Thyroid gland (tissue), 4 donors: ENCODE measurements around the gene SALL1. TPM values are rescaled to one million over a fixed set of nuclear protein-coding genes. Genes with fewer than 3 reads are reported as not detected.

Experiments used
- DNase-seq, 2 donors: peaks; one replicate each; pipeline ENCODE4 v3.0.0-alpha.2; 2019
- H3K27ac ChIP-seq, 3 donors: fragments of 200-600 bp; sonication (generic); 1 replicate in 2 of 3; 2 replicates in 1 of 3; pipeline ENCODE4 v1.5.1; 2016 to 2019; ENCODE audit warnings: mild to moderate bottlenecking in 1 of 3, moderate library complexity in 1 of 3
- H3K27me3 ChIP-seq: fragments of 200-600 bp; sonication (generic); one replicate; pipeline ENCODE4 v1.5.1; 2019
- H3K36me3 ChIP-seq, 2 donors: fragments of 200-600 bp; sonication (generic); one replicate each; pipeline ENCODE4 v1.5.1; 2016 to 2019
- H3K4me1 ChIP-seq, 2 donors: fragments of 200-600 bp; sonication (generic); one replicate each; pipeline ENCODE4 v1.5.1; 2017 to 2019
- H3K4me3 ChIP-seq, 3 donors: fragments of 200-600 bp; sonication (generic); replicated peaks in 1 of 3; 1 replicate in 2 of 3; 2 replicates in 1 of 3; pipeline ENCODE4 v1.5.1; 2016; ENCODE audit warnings: mild to moderate bottlenecking in 1 of 3
- H3K9me3 ChIP-seq: fragments of 200-600 bp; sonication (generic); one replicate; pipeline ENCODE4 v1.5.1; 2017
- CTCF ChIP-seq, 6 experiments: fragments of 200-600 bp in 3 of 6; fragments of 450-650 bp in 3 of 6; sonication (generic) in 3 of 6; IDR thresholded peaks; one replicate each; pipeline ENCODE4 v1.5.1; 2016 to 2019; ENCODE audit warnings: antibody characterized with exemption in 6 of 6, mild to moderate bottlenecking in 2 of 6, inconsistent platforms in 1 of 6, moderate library complexity in 1 of 6
- POLR2A ChIP-seq, 2 donors: fragments of 450-650 bp; IDR thresholded peaks; one replicate each; pipeline ENCODE4 v1.6.1; 2017; ENCODE audit warnings: antibody characterized with exemption in 2 of 2, mild to moderate bottlenecking in 2 of 2, moderate library complexity in 1 of 2
- WGBS, 2 donors: methylation state at CpG; one replicate each; pipeline ENCODE4 v1.1.5; 2017; 5-methylcytosine and 5-hydroxymethylcytosine counted together
- intact Hi-C: fragments of 100-400 bp; cut with DNase I; formaldehyde crosslinking; loops from one replicate; pipeline ENCODE4 v1.15.1; 2023
- total RNA-seq, 4 donors: library from RNA; depleted of rRNA; stranded (reverse); fragments of >200 nt; gene quantifications; one replicate each; pipeline ENCODE4 v1.2.3, GENCODE V29; 2016

Gene SALL1
- total RNA-seq, 4 donors from 2014 or later: 23.0 to 57.0 (median 44.0) TPM

GRCh38 chr16:51138178-51138577 is 12.9 kb downstream of the SALL1 start:
- Histone ChIP-seq H3K4me1 (peaks cover 11 to 50% of the 10 kb centered on the region in 2 donors), H3K27ac (peak overlapping the region in 2 of 3 donors; percentile 73 to 99), H3K27me3 (no peaks in the 10 kb centered on the region), H3K9me3 (no peaks in the 10 kb centered on the region), H3K36me3 (peaks cover 0 to 12% of the 10 kb centered on the region in 2 donors), H3K4me3 (no peak overlapping the region)
- no peak for DNase-seq
- 69 to 76% methylated on average over 10 of the region's 10 CpGs for WGBS, 2 donors
- intact Hi-C loops: no loop called here
- TF ChIP-seq POLR2A (IDR thresholded peaks at IDR 0.05): no peak
- no peak for TF ChIP-seq CTCF (IDR thresholded peaks at IDR 0.05)

GRCh38 chr16:51137097-51137496 is 14.0 kb downstream of the SALL1 start:
- no peak overlapping the region for H3K4me3 ChIP-seq
- peak in 1 of 2 donors; percentile 27 for TF ChIP-seq POLR2A (IDR thresholded peaks at IDR 0.05)
- TF ChIP-seq CTCF (IDR thresholded peaks at IDR 0.05): no peak
- H3K9me3 ChIP-seq: no peaks in the 10 kb centered on the region
- peaks cover 15 to 51% of the 10 kb centered on the region in 2 donors for H3K4me1 ChIP-seq
- peak; percentile 88 to 94 for DNase-seq
- intact Hi-C loops: no loop called here
- H3K27ac ChIP-seq: peak overlapping the region; percentile 40 to 99 (median 73)
- no peaks in the 10 kb centered on the region for H3K27me3 ChIP-seq
- WGBS, 2 donors: 59 to 61% methylated on average over 18 of the region's 18 CpGs
- H3K36me3 ChIP-seq: peaks cover 0 to 12% of the 10 kb centered on the region in 2 donors

- Histone ChIP-seq H3K27ac (peak overlapping the region; percentile 68 to 99 (median 83)), H3K27me3 (no peaks in the 10 kb centered on the region), H3K9me3 (no peaks in the 10 kb centered on the region), H3K4me3 (peak overlapping the region in 1 of 3 donors; percentile 14), H3K4me1 (peaks cover 20 to 43% of the 10 kb centered on the region in 2 donors), H3K36me3 (peaks cover 0 to 12% of the 10 kb centered on the region in 2 donors)
- TF ChIP-seq POLR2A (IDR thresholded peaks at IDR 0.05) (no peak), CTCF (IDR thresholded peaks at IDR 0.05) (no peak)
- 28 to 54% methylated on average over 22 to 23 of the region's 34 CpGs for WGBS, 2 donors
- DNase-seq: no peak
- intact Hi-C loops: no loop called here
Measured at GRCh38 chr16:51134876-51135275, 16.2 kb downstream of the SALL1 start.

- DNase-seq: peak in 1 of 2 donors; percentile 40
- Histone ChIP-seq H3K9me3 (no peaks in the 10 kb centered on the region), H3K27me3 (no peaks in the 10 kb centered on the region), H3K4me3 (peak overlapping the region in 1 of 3 donors; percentile 14), H3K4me1 (peaks cover 23 to 38% of the 10 kb centered on the region in 2 donors), H3K27ac (peak overlapping the region; percentile 68 to 99 (median 83)), H3K36me3 (peaks cover 0 to 12% of the 10 kb centered on the region in 2 donors)
- TF ChIP-seq POLR2A (IDR thresholded peaks at IDR 0.05) (peak in 1 of 2 donors; percentile 26), CTCF (IDR thresholded peaks at IDR 0.05) (no peak)
- 22 to 37% methylated on average over 26 to 32 of the region's 44 CpGs for WGBS, 2 donors
- intact Hi-C loops: no loop called here
Measured at GRCh38 chr16:51134269-51134812, 16.7 kb downstream of the SALL1 start.

- Histone ChIP-seq H3K27me3 (no peaks in the 10 kb centered on the region), H3K4me1 (peaks cover 25 to 31% of the 10 kb centered on the region in 2 donors), H3K9me3 (no peaks in the 10 kb centered on the region), H3K27ac (peak overlapping the region; percentile 68 to 99 (median 83)), H3K36me3 (peaks cover 0 to 8% of the 10 kb centered on the region in 2 donors), H3K4me3 (peak overlapping the region in 1 of 3 donors; percentile 14)
- WGBS, 2 donors: 11 to 13% methylated on average over 12 of the region's 12 CpGs
- DNase-seq: peak in 1 of 2 donors; percentile 36
- intact Hi-C loops: no loop called here
- TF ChIP-seq POLR2A (IDR thresholded peaks at IDR 0.05): no peak
Measured at GRCh38 chr16:51133688-51134087, 17.4 kb downstream of the SALL1 start.
